ENCODE data around the gene ERCC6. TPM values are rescaled to one million over a fixed set of nuclear protein-coding genes. Genes with fewer than 3 reads are reported as not detected.

The ERCC6 gene
- total RNA-seq, 1 experiment from 2014 or later, result 25.7 TPM

DNA sequence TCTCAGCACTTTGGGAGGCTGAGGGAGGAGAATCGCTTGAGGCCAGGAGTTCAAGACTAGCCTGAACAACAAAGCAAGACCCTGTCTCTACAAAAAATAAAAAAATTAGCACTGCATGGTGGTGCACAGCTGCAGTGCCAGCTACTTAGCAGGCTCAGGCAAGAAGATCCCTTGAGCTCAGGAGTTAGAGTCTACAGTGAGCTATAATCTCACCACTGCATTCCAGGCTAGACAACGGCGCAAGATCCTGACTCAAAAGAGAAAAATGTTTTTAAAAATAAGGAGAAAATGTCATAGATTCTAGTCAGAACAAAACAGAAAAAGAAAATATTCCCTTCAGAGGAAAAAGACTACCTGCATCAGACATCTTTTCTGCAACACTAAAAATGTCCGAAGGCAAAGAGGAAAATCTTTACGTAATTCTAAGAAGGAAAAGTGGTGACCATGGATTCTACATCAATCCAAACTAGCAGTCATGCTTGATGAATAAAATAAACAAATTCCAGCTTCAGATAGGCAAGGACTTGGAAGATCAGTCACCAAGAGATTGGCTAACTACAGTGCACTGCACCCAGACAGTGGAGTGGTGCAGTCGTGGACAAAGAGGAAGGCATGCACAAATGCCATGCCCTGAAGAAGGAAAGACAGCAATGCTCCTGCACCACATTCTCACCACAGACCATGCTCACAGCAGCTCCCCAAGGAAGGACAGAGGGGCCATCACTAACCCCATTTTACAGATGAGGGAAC, 54.3 kb downstream of the ERCC6 start:
- Mint-ChIP-seq H3K36me3 (ENCODE audit: insufficient read depth, unreplicated experiment) (peaks cover 9% of the 10 kb centered on the region), H3K4me1 (ENCODE audit: low read depth, unreplicated experiment) (no peaks in the 10 kb centered on the region)
- BruUV-seq (replicated peaks), result no TSS peak

DNA sequence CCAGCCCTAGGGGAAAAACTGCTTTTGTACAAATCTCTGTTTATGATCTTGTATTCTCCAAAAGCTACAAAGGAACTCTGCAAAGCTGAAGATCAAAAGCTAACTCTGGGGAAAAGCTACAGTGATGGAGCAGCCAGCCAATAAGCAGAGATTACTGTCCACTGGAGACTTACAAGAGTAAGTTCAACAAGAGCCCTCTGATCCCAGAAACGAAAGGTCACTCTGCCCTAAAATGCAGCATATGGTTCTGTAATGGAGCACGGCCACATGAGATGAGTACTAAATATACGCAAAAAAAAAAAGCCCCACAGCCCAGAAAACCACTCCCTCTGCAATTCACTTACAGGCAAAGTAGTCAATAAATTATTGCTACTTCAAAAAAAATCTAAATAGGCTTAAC, 60.1 kb downstream of the ERCC6 start:
- no peak for DNase-seq
- Mint-ChIP-seq H3K36me3 (ENCODE audit: insufficient read depth, unreplicated experiment) (peaks cover 13% of the 10 kb centered on the region), H3K27ac (ENCODE audit: unreplicated experiment) (no peak overlapping the region), H3K4me1 (ENCODE audit: low read depth, unreplicated experiment) (no peaks in the 10 kb centered on the region), H3K9me3 (ENCODE audit: low read depth, unreplicated experiment) (no peaks in the 10 kb centered on the region), H3K4me3 (ENCODE audit: low read depth, unreplicated experiment) (no peak overlapping the region), H3K27me3 (ENCODE audit: unreplicated experiment) (no peaks in the 10 kb centered on the region)
- intact Hi-C loops (cut with micrococcal nuclease; ENCODE audit: unreplicated experiment), result no loop called here
- TF ChIP-seq, protein P1, sequence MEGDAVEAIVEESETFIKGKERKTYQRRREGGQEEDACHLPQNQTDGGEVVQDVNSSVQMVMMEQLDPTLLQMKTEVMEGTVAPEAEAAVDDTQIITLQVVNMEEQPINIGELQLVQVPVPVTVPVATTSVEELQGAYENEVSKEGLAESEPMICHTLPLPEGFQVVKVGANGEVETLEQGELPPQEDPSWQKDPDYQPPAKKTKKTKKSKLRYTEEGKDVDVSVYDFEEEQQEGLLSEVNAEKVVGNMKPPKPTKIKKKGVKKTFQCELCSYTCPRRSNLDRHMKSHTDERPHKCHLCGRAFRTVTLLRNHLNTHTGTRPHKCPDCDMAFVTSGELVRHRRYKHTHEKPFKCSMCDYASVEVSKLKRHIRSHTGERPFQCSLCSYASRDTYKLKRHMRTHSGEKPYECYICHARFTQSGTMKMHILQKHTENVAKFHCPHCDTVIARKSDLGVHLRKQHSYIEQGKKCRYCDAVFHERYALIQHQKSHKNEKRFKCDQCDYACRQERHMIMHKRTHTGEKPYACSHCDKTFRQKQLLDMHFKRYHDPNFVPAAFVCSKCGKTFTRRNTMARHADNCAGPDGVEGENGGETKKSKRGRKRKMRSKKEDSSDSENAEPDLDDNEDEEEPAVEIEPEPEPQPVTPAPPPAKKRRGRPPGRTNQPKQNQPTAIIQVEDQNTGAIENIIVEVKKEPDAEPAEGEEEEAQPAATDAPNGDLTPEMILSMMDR (IDR thresholded peaks at IDR 0.05; ENCODE audit: unreplicated experiment), result no peak
- CTCF ChIA-PET, result no interaction called here
- no TSS peak for BruUV-seq (replicated peaks)

More for the DNA sequence above, 54.3 kb downstream of the ERCC6 start:
- H3K27ac Mint-ChIP-seq (ENCODE audit: unreplicated experiment), result no peak overlapping the region
- H3K27me3 Mint-ChIP-seq (ENCODE audit: unreplicated experiment), result no peaks in the 10 kb centered on the region
- CTCF ChIA-PET, result no interaction called here
- H3K4me3 Mint-ChIP-seq (ENCODE audit: low read depth, unreplicated experiment), result no peak overlapping the region
- no peak for DNase-seq
- TF ChIP-seq, protein P1 (IDR thresholded peaks at IDR 0.05; ENCODE audit: unreplicated experiment), result no peak
- intact Hi-C loops (cut with micrococcal nuclease; ENCODE audit: unreplicated experiment), result no loop called here
- H3K9me3 Mint-ChIP-seq (ENCODE audit: low read depth, unreplicated experiment), result no peaks in the 10 kb centered on the region

DNA sequence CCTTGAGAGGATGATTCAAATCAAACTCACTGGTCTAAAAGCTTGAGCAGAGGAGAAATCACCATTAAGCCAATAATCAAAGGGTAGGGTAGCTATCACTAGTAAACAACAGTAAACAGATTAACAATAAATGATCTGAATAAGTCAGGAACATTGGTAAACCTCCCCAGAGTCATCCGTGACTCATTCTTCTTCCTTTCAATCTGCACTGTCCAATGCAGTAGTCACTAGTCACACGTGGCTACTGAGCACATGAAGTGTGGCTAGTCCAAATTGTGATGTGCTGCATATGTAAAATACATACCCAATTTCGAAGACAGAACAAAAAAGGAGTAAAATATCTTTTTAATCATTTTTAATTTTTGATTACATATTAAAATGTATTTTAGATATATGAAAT, 64.0 kb downstream of the ERCC6 start:
- Mint-ChIP-seq H3K27ac (ENCODE audit: unreplicated experiment) (no peak overlapping the region), H3K4me3 (ENCODE audit: low read depth, unreplicated experiment) (no peak overlapping the region), H3K36me3 (ENCODE audit: insufficient read depth, unreplicated experiment) (peaks cover 4% of the 10 kb centered on the region), H3K27me3 (ENCODE audit: unreplicated experiment) (no peaks in the 10 kb centered on the region), H3K4me1 (ENCODE audit: low read depth, unreplicated experiment) (no peaks in the 10 kb centered on the region), H3K9me3 (ENCODE audit: low read depth, unreplicated experiment) (no peaks in the 10 kb centered on the region)
- TF ChIP-seq, protein P1 (IDR thresholded peaks at IDR 0.05; ENCODE audit: unreplicated experiment), result no peak
- DNase-seq, result no peak
- BruUV-seq (replicated peaks), result no TSS peak
- CTCF ChIA-PET, result no interaction called here
- intact Hi-C loops (cut with micrococcal nuclease; ENCODE audit: unreplicated experiment), result no loop called here

DNA sequence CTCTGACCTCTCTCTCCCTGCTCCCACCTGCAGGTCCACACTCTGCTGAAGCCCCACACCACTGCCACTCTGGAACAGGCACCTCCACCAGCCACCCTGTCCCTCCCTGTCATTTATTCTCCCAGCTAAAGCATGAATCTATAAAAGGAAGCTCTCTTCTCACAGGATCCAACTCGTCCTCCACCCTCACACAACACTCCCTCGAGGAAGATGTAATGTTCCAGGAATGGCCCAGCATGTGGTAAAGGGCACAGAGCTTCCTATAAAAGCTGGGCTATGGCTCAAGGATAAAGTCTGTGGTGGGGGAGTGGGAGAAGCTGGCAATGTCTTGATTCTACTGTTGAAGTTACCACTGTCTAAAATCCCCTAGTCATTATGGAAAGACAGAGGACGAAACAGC, 67.4 kb downstream of the ERCC6 start:
- no peaks in the 10 kb centered on the region for H3K9me3 Mint-ChIP-seq (ENCODE audit: low read depth, unreplicated experiment)
- intact Hi-C loops (cut with micrococcal nuclease; ENCODE audit: unreplicated experiment), result no loop called here
- no peak overlapping the region for H3K27ac Mint-ChIP-seq (ENCODE audit: unreplicated experiment)
- CTCF ChIA-PET, result no interaction called here
- BruUV-seq (replicated peaks), result no TSS peak
- H3K4me1 Mint-ChIP-seq (ENCODE audit: low read depth, unreplicated experiment), result no peaks in the 10 kb centered on the region
- TF ChIP-seq, protein P1 (IDR thresholded peaks at IDR 0.05; ENCODE audit: unreplicated experiment), result no peak
- H3K36me3 Mint-ChIP-seq (ENCODE audit: insufficient read depth, unreplicated experiment), result peaks cover 3% of the 10 kb centered on the region
- no peak overlapping the region for H3K4me3 Mint-ChIP-seq (ENCODE audit: low read depth, unreplicated experiment)
- no peak for DNase-seq
- no peaks in the 10 kb centered on the region for H3K27me3 Mint-ChIP-seq (ENCODE audit: unreplicated experiment)
